Prostate gland (tissue), 2 donors: ENCODE results near the gene TTC33.

Source experiments
- POLR2A ChIP-seq: fragments of 450-650 bp; IDR thresholded peaks from one replicate; pipeline ENCODE4 v1.6.1; 2016; ENCODE audit warnings: antibody characterized with exemption, mild to moderate bottlenecking
- POLR2AphosphoS5 ChIP-seq: sonication (generic); formaldehyde crosslinking; IDR thresholded peaks from one replicate; pipeline ENCODE4 v1.6.1; 2017; ENCODE audit warnings: antibody characterized with exemption
- TF ChIP-seq, protein P1 (sequence below), 4 experiments: fragments of 200-600 bp in 2 of 4; fragments of 450-650 bp in 2 of 4; sonication (generic) in 2 of 4; IDR thresholded peaks; 1 replicate in 3 of 4; 2 replicates in 1 of 4; pipeline ENCODE4 v1.5.1; 2016 to 2019; ENCODE audit warnings: antibody characterized with exemption in 4 of 4, mild to moderate bottlenecking in 2 of 4, moderate library complexity in 2 of 4

DNA sequence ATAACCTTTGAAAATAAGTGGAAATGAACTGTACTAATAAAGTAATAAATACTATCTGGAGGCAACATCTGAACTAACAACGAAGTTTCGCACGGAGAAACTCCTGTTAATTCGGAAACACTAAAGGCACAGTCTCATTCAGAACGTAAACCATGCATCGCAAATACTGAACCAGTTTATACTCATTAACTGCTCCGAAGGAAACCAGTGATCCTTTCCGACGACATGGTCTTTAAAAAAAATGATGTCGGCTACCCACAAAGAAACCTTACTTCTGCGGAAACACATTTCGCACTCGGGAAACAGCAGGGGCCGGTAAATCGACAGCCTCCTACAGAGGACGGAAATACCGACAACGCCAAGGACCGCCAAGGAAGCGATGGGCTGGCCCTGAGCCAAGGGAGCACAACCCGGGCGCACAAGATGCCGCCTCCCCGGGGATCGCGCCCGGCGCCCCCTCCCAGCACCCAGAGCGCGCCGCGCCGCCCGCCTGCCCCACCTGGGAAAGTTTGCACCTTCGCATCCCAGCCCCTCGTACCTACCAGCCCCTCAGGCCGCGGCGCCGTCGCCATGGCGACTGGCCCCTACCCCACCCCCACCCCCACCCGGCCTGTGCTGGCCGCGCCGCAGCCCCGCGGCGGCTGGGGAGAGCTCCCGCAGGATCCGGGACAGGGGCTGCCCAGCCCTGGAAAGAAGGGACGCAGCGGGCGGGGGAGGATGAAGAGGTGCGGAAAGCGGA lies 41.7 kb upstream of the TTC33 start:
- TF ChIP-seq POLR2A (no peak), POLR2AphosphoS5 (no peak)
- TF ChIP-seq, protein P1, sequence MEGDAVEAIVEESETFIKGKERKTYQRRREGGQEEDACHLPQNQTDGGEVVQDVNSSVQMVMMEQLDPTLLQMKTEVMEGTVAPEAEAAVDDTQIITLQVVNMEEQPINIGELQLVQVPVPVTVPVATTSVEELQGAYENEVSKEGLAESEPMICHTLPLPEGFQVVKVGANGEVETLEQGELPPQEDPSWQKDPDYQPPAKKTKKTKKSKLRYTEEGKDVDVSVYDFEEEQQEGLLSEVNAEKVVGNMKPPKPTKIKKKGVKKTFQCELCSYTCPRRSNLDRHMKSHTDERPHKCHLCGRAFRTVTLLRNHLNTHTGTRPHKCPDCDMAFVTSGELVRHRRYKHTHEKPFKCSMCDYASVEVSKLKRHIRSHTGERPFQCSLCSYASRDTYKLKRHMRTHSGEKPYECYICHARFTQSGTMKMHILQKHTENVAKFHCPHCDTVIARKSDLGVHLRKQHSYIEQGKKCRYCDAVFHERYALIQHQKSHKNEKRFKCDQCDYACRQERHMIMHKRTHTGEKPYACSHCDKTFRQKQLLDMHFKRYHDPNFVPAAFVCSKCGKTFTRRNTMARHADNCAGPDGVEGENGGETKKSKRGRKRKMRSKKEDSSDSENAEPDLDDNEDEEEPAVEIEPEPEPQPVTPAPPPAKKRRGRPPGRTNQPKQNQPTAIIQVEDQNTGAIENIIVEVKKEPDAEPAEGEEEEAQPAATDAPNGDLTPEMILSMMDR (IDR thresholded peaks at IDR 0.05): no peak
